Middle frontal gyrus (tissue), 1 donor: Measurements from ENCODE around the gene CD68.
A peak's percentile ranks its signal among the peaks of the same experiment; 100 is the strongest.
"Not testable (repeated sequence)": the region's sequence is repeated elsewhere in the genome, so short reads cannot be mapped to it uniquely, and the experiment has no call there.

Source experiments
- DNase-seq: peaks from one replicate; pipeline ENCODE4 v3.0.0-alpha.2; 2015; ENCODE audit warnings: low spot score; ENCODE audit errors: extremely low spot score

Gene CD68

DNA sequence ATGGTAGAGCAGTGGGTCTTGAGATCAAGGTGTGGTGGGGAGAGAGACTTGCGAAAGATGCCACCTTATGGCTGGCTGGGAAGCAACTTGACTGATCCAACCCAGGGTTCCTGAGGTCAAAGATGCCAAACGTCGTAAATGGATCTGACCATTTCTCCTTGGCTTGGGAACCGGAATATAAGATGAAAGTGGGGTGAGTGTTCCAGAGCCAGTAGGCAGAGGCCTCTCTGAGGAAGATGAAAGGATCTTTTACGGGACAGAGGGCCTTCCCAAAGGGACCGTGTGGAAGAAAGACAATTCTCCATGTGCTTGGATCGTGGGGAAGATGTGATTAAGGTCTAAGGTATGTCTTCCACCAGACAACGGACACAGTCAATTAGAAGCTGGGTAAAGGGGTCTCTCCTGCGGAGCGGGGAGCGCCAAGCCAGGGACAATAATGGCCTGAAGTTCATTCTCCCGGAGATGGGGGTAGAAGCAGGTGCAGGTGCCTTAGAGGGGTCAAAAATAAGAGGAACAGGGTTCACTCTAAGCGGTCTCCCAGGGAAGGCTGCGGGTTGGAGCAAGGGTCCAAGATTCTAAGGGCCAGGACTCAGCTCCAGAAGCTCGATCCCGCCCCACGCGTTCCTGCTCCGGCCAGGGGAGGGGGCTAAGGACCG is 34.5 kb downstream of the CD68 start:
- DNase-seq: no peak

DNA sequence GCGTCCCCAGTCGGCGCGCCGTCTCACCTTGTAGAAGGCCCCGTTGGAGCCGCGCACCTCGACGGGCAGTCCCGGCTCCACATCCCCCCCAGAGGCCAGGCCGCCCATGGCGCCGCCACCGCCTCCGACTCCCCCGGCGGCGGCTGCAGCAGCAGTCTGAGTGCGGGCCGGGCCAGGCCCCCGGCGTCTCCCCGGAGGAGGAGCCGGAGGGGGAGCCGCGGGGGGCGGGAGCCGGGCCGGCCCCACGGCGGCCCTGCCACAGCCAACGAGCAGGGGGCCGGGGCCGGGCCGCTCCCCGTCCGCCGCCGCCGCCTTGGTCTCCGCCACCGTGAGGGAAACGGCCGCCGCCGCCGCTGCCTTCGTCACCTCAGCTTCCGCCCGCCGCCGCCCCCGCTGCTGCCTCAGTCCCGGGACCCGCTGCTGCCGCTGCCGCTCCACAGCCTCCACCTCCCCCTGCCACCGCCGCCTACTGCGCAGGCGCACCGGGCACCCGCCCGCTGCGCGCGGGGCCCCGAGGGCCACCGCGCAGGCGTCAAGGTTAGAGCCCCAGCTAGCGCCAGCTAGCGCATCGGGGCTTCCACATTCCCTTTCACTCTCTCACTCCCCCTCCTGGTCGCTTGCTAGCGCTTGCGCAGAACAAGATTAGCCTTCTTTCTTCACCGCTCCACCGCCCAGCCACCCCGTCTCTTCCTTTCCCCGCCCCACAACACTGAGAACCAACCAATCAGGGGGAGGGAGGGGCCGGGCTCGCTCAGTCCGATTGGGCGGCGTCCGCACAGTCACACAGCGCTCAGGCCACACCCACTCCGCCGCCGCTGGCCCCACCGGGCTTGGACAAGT is 35.2 kb downstream of the CD68 start, which contains the start of gene FXR2:
Gene FXR2 (minus strand): TSS at position 473 of the 840 bp plus-strand sequence. CDS start 365 bp downstream, at position 108.
- peak; percentile 98 for DNase-seq

DNA sequence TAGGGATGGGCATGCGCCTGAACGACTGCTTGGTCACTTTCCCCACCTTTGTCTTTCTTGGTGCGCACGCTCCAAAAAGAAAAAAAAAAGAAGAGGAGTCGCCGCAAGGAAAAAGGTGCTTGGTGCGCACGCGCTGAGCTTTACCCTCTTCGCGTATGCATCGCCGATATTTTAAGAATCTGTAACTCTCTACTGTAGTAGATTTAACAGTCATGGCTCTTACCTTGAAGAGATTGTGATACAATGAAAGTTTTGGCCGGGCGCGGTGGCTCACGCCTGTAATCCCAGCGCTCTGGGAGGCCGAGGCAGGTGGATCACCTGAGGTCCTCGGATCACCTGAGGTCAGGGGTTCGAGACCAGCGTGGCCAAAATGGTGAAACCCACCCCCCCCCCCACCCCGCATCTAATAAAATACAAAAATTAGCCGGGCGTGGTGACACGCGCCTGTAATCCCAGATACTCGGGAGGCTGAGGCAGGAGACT is 35.9 kb downstream of the CD68 start:
- no peak for DNase-seq

- DNase-seq: no peak
Measured at GRCh38 chr17:7618608-7619007, 39.2 kb downstream of the CD68 start.

DNA sequence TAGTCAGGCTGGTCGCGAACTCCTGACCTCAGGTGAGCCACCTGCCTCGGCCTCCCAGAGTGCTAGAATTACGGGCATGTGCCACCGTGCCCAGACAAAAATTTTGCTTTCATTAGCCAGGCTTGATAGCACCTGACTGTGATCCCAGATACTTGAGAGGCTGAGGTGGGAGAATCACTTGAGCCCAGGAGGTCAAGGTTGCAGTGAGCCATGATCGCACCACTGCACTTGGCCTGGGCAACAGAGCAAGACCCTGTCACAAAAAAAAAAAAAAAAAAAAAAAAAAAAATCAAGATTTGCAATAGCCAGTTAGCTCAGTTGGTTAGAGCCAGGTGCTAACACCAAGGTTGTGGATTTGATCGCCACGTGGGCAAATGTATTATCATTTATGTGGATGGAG is 41.4 kb downstream of the CD68 start:
- DNase-seq: no peak

GRCh38 chr17:7623661-7624060 is 44.2 kb downstream of the CD68 start:
- DNase-seq: no peak

- DNase-seq: not testable (repeated sequence)
Measured at GRCh38 chr17:7625749-7626148, 46.3 kb downstream of the CD68 start.

DNA sequence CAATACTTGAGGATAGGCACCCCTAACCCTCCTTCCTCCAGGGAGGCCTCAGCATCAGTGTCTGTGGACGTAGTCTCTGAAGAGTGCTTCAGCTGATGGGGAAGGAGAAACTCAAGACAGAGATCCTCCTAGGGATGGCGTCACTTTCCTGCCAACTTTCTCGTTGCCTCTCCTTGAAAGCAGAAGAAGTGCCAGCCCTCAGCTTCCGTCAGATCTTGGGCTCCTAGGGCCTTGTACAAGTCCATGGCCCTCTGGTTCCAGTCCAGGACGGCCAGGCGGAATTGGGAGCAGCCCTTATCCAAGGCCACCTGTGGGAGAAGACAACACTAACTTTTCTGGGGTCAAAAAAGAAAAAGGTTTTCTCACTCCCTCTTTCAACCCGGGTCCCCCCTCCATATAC is 46.9 kb downstream of the CD68 start:
- DNase-seq: no peak

GRCh38 chr17:7626956-7627249 is 47.5 kb downstream of the CD68 start:
- no peak for DNase-seq

- peak; percentile 85 for DNase-seq
Measured at GRCh38 chr17:7627250-7628121, 48.0 kb downstream of the CD68 start, which contains the start of gene SAT2. TSS of gene SAT2 (minus strand) at chr17:7627821. CDS start at chr17:7627635, 186 bp downstream.

- DNase-seq: no peak
Measured at GRCh38 chr17:7629939-7630571, 50.6 kb downstream of the CD68 start, which contains the start of gene SHBG. TSS of gene SHBG (plus strand) at chr17:7630135. CDS start at chr17:7630173, 38 bp downstream.
